ENCODE measurements around the gene DNAH2.

DNAH2 gene

GRCh38 chr17:7716901-7717755 lies at the start of gene DNAH2:
Gene DNAH2 (plus strand): TSS chr17:7717744. CDS start chr17:7719735, 1,991 bp downstream.
- DNase-seq (ENCODE audit: insufficient read length, low spot score) = peak; percentile 44
- no peak for FAIRE-seq

DNA sequence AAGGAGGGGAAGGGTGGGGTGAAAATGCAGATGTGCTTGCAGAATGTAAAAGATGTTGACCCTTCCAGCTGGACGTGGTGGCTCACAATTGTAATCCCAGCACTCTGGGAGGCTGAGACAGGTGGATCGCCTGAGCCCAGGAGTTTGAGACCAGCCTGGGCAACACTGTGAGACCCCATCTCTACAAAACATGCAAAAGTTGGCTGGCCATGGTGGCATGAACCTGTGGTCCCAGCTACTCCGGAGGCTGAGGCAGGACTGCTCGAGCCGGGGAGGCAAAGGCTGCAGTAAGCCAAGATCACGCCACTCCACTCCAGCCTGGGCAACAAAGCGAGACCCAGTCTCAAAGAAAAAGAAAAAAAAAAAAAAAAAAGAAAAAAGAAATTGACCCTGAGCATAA lies 49.1 kb upstream of the DNAH2 start:
- FAIRE-seq (no peak), DNase-seq (ENCODE audit: insufficient read length, low spot score) (no peak)

- FAIRE-seq = no peak
- no peak for DNase-seq (ENCODE audit: insufficient read length, low spot score)
Observed at GRCh38 chr17:7673239-7673638, 44.3 kb upstream of the DNAH2 start.

- no peak for DNase-seq (ENCODE audit: insufficient read length, low spot score)
- FAIRE-seq = no peak
Observed at GRCh38 chr17:7674934-7675333, 42.6 kb upstream of the DNAH2 start.

DNA sequence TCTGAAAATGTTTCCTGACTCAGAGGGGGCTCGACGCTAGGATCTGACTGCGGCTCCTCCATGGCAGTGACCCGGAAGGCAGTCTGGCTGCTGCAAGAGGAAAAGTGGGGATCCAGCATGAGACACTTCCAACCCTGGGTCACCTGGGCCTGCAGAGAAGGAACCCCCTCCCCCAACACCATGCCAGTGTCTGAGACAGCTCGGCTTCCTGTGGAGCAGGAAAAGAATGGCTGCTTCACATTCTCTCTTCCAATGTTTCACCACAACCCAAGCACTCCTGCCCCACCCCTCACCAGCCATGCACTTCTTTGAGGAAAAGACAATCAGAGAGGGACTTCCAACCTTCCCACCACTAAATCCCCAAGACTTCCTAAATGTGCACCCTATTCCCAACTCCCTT lies 41.0 kb upstream of the DNAH2 start:
- FAIRE-seq = no peak
- DNase-seq (ENCODE audit: insufficient read length, low spot score) = no peak

- FAIRE-seq (no peak), DNase-seq (ENCODE audit: insufficient read length, low spot score) (no peak)
Observed at GRCh38 chr17:7677388-7678067, 40.0 kb upstream of the DNAH2 start.

GRCh38 chr17:7684851-7685532 lies 32.6 kb upstream of the DNAH2 start:
- DNase-seq (ENCODE audit: insufficient read length, low spot score) (no peak), FAIRE-seq (no peak)

GRCh38 chr17:7685533-7686221 lies 31.9 kb upstream of the DNAH2 start:
- peak; percentile 95 for FAIRE-seq
- DNase-seq (ENCODE audit: insufficient read length, low spot score) = peak; percentile 70

GRCh38 chr17:7686222-7687071 lies 31.1 kb upstream of the DNAH2 start:
- FAIRE-seq = no peak
- DNase-seq (ENCODE audit: insufficient read length, low spot score) = no peak

DNA sequence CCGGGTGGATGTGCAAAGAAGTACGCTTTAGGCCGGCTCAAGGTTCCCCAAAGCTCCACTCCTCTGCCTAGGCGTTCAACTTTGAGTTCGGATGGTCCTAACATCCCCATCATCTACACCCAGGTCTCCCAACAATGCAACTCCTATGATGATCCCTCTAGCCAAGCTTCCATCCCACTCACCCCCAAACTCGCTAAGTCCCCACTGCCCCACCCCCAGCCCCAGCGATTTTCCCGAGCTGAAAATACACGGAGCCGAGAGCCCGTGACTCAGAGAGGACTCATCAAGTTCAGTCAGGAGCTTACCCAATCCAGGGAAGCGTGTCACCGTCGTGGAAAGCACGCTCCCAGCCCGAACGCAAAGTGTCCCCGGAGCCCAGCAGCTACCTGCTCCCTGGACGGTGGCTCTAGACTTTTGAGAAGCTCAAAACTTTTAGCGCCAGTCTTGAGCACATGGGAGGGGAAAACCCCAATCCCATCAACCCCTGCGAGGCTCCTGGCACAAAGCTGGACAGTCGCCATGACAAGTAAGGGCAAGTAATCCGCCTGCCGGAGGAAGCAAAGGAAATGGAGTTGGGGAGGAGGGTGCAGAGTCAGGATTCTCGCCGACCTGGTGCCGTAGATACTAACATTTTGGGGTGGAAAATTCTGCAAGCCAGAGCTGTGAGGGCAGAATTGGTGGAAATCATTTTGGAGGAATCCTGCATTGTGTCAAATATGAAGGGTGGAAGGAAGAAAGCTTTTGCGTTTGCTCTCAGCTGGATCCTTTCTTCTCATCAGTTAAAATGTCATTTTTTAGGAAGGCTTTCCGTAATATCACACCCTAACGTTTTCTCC lies 30.3 kb upstream of the DNAH2 start, which contains the start of gene TP53:
TSS of gene TP53 (minus strand) at position 419 of the 836 bp plus-strand sequence. CDS start 10,896 bp downstream, outside the sequence.
- DNase-seq (ENCODE audit: insufficient read length, low spot score) (peak; percentile 58), FAIRE-seq (peak; percentile 94)

DNA sequence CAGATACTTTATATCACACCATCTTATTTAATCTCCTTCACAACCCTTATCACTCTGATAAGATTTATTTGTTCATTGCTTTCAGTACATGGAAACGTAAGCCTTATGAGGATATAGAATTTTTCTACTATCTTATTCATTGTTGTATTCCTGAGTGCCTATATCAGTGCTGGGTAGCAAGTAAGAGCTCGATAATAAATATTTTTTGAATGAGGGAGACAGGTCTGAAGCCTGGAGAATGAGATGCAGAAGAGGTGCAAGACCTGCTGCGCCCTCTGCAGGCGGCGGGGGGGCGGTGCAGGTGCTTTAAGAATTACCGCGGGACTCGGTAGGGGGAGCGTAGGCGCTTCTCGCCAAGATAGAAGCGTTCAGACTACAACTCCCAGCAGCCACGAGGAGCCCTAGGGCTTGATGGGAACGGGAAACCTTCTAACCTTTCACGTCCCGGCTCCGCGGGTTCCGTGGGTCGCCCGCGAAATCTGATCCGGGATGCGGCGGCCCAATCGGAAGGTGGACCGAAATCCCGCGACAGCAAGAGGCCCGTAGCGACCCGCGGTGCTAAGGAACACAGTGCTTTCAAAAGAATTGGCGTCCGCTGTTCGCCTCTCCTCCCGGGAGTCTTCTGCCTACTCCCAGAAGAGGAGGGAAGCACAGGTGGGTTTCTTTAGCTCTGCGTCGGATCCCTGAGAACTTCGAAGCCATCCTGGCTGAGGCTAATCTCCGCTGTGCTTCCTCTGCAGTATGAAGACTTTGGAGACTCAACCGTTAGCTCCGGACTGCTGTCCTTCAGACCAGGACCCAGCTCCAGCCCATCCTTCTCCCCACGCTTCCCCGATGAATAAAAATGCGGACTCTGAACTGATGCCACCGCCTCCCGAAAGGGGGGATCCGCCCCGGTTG lies 29.4 kb upstream of the DNAH2 start, which contains the start of gene WRAP53:
TSS of gene WRAP53 (plus strand) at position 570 of the 900 bp plus-strand sequence. CDS start at position 742, 172 bp downstream.
- FAIRE-seq (peak; percentile 94), DNase-seq (ENCODE audit: insufficient read length, low spot score) (peak; percentile 89)

DNA sequence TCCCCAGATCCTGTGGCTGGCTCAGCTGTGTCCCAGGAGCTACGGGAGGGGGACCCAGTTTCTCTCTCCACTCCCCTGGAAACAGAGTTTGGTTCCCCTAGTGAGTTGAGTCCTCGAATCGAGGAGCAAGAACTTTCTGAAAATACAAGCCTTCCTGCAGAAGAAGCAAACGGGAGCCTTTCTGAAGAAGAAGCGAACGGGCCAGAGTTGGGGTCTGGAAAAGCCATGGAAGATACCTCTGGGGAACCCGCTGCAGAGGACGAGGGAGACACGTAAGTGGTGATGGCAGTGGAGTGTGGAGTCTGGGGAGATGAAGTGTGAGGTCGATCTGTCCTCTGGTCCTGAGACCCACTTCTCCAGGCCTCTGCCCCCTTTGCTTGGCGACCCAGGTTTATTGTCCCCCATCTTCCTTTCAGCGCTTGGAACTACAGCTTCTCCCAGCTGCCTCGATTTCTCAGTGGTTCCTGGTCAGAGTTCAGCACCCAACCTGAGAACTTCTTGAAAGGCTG lies 28.7 kb upstream of the DNAH2 start:
- FAIRE-seq (no peak), DNase-seq (ENCODE audit: insufficient read length, low spot score) (no peak)

DNA sequence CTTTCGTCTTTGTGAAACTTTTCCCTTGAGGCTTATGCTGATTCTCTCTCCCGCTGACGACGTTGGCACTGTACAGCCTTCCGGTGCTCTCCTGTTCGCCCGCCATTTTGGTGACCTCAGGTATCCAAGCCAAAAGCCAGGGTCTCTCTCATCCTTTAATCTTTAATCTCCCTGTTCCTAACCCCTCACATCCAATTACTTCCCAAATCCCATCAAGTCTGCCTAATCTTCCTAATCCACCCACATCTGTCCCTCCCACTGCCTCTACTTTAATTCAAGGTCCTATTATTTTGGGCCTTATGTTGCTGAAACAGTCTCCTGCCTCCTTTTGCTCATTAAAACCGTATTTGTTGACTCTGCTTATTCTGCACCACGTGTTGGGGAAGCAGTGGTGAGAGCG lies 22.0 kb upstream of the DNAH2 start:
- no peak for DNase-seq (ENCODE audit: insufficient read length, low spot score)
- peak; percentile 48 for FAIRE-seq

DNA sequence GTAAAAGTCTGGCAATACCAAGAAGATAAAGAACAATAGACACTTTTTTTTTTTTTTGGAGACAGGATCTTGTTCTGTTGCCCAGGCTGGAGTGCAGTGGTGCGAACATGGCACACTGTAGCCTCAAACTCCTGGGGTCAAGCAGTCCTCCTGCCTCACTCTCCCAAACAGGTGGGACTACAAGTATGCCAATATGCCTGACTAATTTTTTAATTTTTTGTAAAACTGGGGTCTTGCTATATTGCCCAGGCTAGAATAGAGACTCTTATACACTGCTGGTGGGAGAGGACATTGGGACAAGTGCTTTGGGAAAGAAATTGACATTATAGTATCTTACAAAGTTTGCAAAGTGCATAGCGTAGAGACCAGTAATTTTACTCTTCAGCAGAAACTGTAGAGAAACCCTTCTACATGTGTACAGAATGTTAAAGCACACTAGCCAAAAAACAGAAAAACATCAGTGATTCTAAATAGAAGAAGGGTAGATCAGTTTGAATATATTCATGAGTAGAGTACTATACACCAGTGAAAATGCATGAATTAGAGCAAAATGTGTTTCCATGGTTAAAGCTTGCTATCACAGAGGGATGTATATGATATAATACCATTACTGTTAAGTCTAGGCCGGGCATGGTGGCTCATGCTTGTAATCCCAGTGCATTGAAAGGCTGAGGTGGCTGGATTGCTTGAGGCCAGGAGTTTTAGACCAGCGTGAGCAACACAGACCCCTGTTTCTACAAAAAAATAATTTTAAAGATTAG lies 19.5 kb upstream of the DNAH2 start:
- DNase-seq (ENCODE audit: insufficient read length, low spot score) = no peak
- no peak for FAIRE-seq

DNA sequence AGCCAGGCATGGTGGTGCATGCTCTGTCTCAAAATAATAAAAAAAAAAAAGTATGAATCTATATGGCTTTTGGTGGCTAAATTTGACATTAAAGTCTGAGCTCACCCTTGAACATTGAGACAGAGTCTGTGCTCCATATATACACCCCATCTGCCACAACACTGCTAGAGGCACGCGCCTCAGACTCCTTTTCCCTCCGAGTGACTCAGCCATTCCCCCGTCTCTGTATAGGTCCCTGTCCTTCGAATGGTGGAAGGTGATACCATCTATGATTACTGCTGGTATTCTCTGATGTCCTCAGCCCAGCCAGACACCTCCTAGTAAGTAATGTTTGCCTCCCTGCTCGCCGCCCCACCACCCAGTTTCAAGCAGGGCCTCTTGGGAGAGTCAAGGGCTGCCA lies 17.0 kb upstream of the DNAH2 start:
- FAIRE-seq (no peak), DNase-seq (ENCODE audit: insufficient read length, low spot score) (no peak)

GRCh38 chr17:7701681-7702080 lies 15.9 kb upstream of the DNAH2 start:
- DNase-seq (ENCODE audit: insufficient read length, low spot score) (no peak), FAIRE-seq (no peak)

DNA sequence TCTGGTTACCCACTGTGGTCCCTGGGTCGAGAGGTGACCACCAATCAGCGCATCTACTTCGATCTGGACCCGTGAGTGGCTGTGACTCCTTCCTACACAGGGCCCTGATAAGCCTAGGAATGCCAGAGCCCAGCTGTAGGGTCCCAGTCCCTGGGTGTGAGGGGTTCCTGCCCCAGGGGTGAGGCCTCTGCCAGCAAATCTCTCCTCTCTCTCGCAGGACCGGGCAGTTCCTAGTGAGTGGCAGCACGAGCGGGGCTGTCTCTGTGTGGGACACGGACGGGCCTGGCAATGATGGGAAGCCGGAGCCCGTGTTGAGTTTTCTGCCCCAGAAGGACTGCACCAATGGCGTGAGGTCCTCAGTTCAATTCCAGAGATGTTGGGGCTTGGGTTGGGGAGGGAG lies 14.8 kb upstream of the DNAH2 start:
- FAIRE-seq (no peak), DNase-seq (ENCODE audit: insufficient read length, low spot score) (no peak)

All from GM19239 (cell line).